Epithelial cell of proximal tubule (primary cell): ENCODE measurements around the gene FGF19. TPM values are rescaled to one million over a fixed set of nuclear protein-coding genes. Genes with fewer than 3 reads are reported as not detected.

Experiments used
- DNase-seq: peaks from one replicate; pipeline ENCODE4 v3.0.0-alpha.2; 2011; ENCODE audit warnings: low read depth
- H3K4me3 ChIP-seq: 2 replicates; pipeline ENCODE4 v1.5.1; 2011; ENCODE audit warnings: low read depth, mild to moderate bottlenecking, low read length
- total RNA-seq: library from RNA; depleted of rRNA; stranded (reverse); fragments of >200 nt; gene quantifications from 2 replicates; pipeline ENCODE4 v1.2.3, GENCODE V29; 2015
- TF ChIP-seq, protein P1 (sequence below): conservative IDR thresholded peaks from 2 replicates; pipeline ENCODE4 v1.5.1; 2012; ENCODE audit warnings: low read depth, mild to moderate bottlenecking, low read length

FGF19 gene
- total RNA-seq, 1 donor from 2014 or later, result not detected

DNA sequence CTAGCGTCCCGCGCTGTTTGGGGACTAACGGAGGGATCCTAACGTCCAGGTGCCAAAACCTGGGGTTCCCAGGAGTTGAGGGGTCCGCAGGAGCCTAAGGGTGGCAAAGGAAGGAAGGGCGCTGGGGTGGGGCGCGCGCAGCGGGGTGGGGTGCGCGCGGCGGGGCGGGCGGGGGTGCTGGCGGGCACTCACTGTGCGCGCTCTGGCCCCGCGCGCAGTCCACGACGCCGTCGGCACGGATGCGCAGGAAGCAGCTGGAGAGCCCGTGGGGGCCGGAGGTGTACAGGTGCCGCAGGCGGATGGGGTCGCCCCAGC is 412 bp downstream of the FGF19 start:
- TF ChIP-seq, protein P1, sequence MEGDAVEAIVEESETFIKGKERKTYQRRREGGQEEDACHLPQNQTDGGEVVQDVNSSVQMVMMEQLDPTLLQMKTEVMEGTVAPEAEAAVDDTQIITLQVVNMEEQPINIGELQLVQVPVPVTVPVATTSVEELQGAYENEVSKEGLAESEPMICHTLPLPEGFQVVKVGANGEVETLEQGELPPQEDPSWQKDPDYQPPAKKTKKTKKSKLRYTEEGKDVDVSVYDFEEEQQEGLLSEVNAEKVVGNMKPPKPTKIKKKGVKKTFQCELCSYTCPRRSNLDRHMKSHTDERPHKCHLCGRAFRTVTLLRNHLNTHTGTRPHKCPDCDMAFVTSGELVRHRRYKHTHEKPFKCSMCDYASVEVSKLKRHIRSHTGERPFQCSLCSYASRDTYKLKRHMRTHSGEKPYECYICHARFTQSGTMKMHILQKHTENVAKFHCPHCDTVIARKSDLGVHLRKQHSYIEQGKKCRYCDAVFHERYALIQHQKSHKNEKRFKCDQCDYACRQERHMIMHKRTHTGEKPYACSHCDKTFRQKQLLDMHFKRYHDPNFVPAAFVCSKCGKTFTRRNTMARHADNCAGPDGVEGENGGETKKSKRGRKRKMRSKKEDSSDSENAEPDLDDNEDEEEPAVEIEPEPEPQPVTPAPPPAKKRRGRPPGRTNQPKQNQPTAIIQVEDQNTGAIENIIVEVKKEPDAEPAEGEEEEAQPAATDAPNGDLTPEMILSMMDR, result no peak
- H3K4me3 ChIP-seq, result no peak overlapping the region
- DNase-seq, result no peak

DNA sequence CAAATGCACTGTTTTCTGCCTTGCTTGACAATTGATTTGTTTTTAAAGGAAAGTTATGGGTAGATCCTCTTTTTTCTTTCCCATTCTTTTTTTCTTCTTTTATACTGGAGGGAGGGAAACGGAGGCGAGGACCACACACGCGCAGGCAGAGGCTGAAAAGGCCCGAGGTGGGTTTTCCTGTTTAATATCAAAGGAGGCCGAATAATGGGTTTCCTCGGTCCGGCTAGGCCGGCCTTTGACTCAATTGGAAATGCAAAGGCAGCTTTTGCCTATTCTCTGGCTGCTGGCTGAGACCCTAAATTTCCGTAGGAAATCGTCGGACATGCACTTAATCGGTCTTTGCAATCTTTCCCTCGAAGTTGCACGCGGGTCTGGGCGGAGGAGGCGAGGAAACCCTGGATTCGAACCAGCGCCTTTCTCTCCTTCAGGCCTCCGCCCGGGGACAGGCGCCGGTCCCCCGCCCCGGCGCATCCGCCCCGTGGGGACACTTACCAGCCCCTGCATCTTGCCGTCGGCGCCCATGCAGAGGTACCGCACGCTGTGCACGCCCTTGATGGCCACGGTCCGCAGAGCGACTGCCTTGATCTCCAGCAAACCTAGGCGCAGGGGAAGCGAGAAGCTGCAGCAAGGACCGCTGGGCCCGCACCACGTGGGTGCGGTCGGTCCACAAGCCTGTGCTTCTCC is 911 bp downstream of the FGF19 start:
- TF ChIP-seq, protein P1, result no peak

DNA sequence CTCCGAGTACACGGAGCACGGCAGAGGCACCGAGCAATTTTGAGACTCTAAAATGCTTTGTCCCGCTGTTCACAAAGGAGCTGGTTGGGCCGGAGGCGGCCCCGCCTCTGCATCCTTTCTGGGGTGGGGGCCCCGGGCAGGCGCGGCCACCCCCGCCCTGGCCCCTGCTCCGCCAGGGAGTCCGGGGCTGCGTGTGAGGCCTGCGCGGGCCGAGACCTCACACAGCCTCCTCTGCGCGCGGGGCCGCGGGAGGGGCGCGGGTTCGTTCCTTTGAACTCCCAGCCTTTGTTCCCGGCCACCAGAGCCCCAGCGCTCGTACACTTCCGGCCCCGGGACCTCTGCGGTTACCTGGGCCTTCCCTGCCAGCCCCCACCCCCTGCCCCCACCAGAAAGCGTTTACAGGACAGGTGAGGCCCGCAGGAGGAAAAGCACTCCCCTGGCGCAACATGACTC is 1.6 kb downstream of the FGF19 start:
- no peak for DNase-seq
- H3K4me3 ChIP-seq, result no peak overlapping the region
- TF ChIP-seq, protein P1, result no peak

More for the DNA sequence above, 911 bp downstream of the FGF19 start:
- H3K4me3 ChIP-seq, result no peak overlapping the region
- DNase-seq, result no peak

DNA sequence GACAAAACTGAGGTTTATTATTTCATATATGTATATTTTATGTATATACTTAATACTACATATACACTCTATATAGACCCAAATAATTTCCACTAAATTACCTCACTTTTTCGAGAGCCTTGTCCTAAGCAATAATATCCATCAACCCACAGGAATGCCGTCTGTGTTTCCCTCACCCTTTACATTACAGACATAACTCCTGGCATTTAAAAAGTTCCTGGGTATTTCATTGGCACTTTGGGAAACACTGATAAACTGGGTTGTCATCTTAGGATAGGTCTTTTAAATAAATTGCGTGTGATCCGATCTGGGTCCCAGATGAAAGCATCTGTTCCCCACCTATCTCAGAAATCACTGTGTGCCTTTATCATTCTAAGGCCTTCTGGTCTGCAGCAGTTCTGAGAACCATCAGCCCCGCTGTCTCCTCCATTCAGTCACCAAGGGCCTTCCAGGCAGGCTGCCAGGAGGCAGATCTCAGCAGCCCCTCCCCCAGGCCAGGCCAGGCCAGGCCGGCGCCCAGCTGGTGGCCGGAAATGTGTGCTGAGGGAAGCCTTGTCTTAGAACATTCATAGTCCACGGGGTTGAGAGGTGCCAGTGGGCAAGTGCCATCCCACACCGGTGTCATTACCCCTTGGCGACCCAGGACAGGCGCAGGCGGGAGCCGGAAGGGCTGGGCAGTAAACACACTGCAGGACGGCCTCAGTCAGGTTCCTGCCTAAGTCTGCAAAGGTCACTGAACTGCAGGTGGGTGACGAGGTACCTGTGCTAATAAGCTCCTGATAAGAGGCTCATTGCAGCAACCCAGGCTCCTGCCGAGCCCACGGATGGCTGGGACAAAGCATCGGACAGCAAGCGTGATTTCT is 3.3 kb downstream of the FGF19 start:
- no peak for DNase-seq

DNA sequence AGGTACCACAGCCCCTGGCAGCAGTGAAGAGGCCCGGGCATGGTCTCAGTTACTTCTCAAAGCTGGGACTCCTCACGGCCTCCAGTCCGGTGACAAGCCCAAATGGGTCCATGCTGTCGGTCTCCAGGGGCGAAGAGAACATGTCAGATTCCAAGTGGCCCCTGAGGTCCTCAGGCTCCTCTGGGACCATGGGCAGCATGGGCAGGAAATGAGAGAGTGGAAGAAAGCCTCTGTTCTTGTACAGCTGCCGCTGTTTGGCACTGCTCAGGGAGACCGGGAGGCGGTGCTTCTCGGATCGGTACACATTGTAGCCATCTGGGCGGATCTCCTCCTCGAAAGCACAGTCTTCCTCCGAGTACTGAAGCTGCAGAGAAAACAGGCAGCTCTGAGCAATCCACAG is 4.6 kb downstream of the FGF19 start:
- DNase-seq, result no peak
- TF ChIP-seq, protein P1, result no peak
- H3K4me3 ChIP-seq, result no peak overlapping the region

More for the DNA sequence above, 3.3 kb downstream of the FGF19 start:
- TF ChIP-seq, protein P1, result no peak
- H3K4me3 ChIP-seq, result no peak overlapping the region

DNA sequence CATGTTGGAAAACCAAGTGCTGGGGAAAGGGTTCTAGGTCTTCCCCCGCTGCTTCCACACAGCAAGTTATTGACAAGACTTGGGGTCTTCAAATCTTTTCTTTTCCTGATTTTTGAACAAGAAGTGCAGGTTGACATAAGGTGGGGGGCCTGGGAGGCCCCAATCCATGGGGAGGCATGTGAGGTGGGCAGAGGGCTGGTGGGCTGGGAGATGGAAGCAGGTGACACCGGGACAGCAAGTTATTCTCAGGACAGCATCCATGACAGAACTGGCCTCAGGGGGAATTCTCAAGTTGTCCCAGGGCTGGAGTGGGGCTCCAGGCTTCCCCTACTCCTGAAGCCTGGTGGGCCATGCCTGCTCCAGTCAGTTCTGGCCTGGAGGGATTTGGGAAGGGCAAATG is 5.5 kb downstream of the FGF19 start:
- TF ChIP-seq, protein P1, result no peak
- H3K4me3 ChIP-seq, result no peak overlapping the region
- no peak for DNase-seq

DNA sequence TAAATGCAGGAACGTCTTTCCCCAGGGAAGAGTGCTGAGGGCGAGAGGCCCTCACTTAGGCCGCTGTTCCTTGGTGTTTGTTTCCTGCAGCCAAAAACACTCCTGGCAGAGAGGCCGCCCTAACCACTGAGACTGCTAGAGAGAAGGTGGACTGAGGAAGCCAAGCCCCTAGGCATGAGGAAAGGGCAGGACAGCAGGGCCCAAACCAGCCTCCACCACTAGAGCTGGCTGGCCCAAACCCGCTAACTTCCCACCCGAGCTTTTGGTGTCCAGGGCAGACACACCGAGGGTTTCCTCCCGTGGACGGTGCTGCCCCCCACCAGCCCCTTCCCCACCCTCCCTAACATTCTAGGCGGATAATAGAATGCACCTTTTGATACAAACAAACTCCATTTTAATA is 6.0 kb downstream of the FGF19 start:
- TF ChIP-seq, protein P1, result no peak
- DNase-seq, result no peak
- H3K4me3 ChIP-seq, result no peak overlapping the region
